Stimulated activated CD4-positive, alpha-beta T cell treated with anti-CD3 and anti-CD28 coated beads, Interleukin-15, amount 100 ng/mL, for 24 hours (primary cell): Measurements from ENCODE around the gene EML6.
A peak's percentile ranks its signal among the peaks of the same experiment; 100 is the strongest.
"Not testable (repeated sequence)": the region's sequence is repeated elsewhere in the genome, so short reads cannot be mapped to it uniquely, and the experiment has no call there.

ENCODE experiments used
- DNase-seq: peaks from one replicate; pipeline ENCODE4 v3.0.0-alpha.2; 2020

Gene EML6

GRCh38 chr2:54723131-54723995 lies at the start of gene EML6:
Gene EML6 (plus strand): TSS chr2:54723662. CDS start chr2:54725062, 1,400 bp downstream.
- DNase-seq = peak; percentile 99

GRCh38 chr2:54675281-54675680 lies 48.2 kb upstream of the EML6 start:
- no peak for DNase-seq

- DNase-seq = no peak
Observed at GRCh38 chr2:54675738-54676137, 47.7 kb upstream of the EML6 start.

DNA sequence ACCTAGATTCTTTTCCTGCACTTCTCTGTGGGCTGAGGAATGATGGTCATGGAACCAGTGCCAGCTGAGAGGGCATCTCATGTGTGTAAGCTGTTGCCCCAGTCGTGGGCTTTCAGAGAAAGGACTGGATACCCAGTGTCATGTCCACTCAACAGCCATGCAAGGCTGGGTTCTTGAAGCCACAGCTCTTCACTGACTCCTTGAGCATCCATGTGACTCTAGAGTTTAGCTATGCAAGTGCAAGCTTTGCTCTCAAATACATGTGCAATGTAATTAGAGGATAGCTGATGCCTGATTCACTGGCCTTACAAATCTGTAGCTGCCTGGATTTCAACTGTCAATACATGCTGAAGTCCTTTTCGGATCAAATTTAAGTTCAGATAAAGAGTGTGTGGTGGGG lies 46.8 kb upstream of the EML6 start:
- DNase-seq = no peak

DNA sequence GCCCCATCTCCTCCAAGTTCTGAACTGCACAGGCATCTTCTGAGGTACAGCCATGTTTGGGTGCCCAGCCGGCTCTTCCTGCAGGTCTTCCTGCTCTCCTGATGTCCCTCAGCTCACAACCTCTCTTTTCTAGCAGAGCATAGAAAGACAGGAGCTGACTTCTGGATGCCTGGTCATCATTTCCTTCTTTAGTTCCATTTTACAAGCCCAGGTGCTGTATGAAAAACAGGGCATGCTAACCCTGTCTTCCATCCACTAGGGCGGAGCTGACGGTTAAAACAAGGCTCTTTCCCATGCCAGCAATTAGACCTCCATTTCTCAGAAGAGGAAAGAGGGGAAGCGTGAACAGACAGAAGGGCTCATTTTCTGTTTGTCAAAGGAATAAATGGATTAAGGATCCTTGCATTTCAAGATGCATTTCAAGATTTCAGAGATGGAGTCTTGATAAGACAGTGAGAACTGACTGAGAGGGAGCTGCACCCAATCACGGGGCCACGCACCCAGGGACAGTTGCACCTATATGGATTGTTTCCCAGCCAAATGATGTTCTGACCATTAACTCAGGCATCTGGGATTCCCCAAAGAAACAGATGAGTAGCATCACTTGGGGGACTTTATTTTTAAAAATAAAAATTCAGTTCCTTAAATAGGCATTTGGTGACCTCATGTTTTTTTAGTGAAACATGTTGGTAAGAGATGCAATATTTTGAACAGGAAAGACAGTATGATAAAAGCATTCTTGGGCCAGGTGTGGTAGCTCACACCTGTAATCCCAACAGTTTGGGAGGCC lies 45.8 kb upstream of the EML6 start:
- DNase-seq = no peak

- no peak for DNase-seq
Observed at GRCh38 chr2:54678719-54679118, 44.7 kb upstream of the EML6 start.

DNA sequence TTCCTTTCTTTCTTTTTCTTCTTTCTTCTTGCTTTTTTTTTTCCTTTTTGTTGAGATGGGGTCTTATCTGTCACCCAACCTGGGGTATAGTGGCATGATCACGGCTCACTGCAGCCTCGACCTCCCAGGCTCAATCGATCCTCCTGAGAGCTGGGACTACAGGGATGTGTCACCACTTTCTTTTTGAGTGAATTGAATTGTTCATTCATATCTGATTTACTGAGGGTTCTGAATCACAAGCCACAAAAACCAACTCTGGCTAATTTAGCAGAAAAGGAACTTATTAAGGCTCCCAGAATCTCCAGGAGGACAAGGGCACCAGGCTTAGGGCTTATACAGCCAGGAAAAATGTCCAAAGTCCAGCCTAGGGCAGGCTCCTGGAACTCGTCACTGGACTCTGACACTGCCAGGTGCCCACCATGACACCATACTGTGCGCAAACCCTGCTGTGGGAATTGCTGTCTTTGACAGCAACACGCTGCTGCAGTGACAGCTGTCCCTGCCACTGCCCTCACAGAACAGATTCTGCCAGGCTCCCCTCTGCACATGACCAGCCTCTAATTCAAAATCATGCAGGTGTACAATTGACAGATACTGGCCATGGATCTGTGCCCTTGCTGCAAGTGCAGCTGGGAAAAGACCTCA lies 42.9 kb upstream of the EML6 start:
- peak; percentile 63 for DNase-seq

GRCh38 chr2:54681416-54681815 lies 42.0 kb upstream of the EML6 start:
- no peak for DNase-seq

DNA sequence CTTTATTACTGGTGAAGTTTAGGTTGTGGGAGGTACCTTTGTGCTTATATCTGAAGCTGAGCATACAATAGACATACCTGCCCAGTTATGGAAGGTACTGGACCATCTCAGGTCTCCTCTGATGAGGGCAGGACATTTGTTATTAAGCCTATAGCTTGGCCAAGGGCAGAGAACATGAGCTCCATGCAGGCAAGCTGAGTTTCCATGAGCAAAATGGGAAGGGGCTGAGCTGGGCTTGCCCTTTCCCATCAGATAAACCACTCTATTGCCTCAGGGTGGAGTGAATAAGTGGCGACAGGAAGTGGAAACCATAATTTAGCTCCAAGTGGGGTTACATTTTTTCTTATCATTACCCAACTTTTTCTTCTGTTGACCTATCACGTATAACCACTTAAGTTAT lies 39.9 kb upstream of the EML6 start:
- no peak for DNase-seq

GRCh38 chr2:54685263-54685775 lies 38.1 kb upstream of the EML6 start:
- DNase-seq = no peak

- no peak for DNase-seq
Observed at GRCh38 chr2:54687595-54688152, 35.8 kb upstream of the EML6 start.

- DNase-seq = no peak
Observed at GRCh38 chr2:54691445-54692135, 31.9 kb upstream of the EML6 start.

DNA sequence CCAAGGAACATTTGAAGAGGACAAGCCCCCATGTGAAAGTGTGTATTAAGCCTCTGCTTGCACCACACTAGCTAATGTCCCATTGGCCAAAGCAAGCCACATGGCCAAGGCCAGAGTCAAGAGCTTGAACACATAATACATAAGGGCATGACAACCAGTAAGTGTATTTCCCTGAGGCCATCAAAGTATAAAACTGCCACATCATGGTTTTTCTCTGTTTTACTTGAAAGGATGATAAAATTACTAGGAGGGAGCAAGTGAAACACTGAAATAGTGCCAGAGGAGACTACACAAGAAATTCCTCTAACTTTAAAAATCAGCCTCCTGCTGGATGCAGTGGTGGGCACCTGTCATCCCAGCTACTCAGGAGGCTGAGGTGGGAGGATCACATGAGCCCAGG lies 30.9 kb upstream of the EML6 start:
- DNase-seq = no peak

GRCh38 chr2:54695378-54695777 lies 28.1 kb upstream of the EML6 start:
- no peak for DNase-seq

DNA sequence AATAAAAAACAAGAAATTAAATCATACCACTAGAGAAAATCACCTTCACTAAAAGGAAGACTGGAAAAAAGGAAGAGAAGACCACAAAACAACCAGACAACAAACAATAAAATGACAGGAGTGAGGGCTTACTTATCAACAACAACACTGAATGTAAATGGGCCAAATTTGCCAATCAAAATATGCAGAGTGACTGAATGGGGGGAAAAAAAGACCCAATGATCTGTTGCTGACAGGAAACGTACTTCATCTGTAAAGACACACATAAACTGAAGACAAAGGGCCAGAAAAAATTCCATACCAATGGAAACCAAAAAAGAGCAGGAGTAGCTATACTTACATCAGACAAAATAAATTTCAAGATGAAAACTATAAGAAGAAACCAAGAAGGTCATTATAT lies 25.5 kb upstream of the EML6 start:
- no peak for DNase-seq

- not testable (repeated sequence) for DNase-seq
Observed at GRCh38 chr2:54698926-54699325, 24.5 kb upstream of the EML6 start.

- no peak for DNase-seq
Observed at GRCh38 chr2:54699665-54700064, 23.8 kb upstream of the EML6 start.

- DNase-seq = no peak
Observed at GRCh38 chr2:54701029-54701428, 22.4 kb upstream of the EML6 start.

DNA sequence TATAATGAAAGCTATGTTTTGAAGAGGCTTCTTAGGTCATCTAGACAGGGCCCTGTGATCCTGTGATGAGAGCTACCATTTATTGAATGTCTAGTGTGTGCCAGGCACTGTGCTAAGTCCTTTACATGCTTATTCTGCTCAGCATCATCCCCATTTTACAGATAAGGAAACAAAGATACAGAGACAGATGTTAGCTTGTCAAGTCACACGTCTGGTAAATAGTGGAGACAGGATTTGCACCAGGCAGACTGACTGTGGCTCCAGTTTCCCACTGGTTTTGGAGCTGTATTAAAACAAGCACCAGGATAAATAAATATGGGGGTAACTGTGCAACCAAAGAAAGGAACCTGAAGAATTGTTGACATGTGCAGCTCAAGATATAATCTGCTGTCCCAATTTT lies 19.2 kb upstream of the EML6 start:
- DNase-seq = no peak

- DNase-seq = no peak
Observed at GRCh38 chr2:54704688-54705605, 18.5 kb upstream of the EML6 start.

DNA sequence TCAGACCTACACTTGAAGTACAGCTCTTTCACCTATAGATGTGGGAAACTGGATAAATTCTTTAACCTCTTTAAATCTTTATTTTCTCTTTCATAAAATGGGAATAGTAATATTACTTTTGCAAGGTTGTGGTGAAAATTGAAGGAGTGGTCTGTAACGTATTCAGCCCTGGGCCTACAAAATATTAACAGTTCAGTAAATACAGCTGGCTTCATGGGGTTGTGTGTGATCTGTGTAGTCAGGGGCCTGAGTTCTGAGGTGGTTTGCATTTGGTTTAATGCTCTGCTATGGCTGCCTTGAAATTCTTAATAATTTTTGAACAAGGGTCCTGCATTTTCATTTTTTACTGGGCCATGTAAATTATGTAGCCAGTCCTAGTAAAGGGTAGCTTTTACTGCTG lies 16.8 kb upstream of the EML6 start:
- DNase-seq = no peak
